GM19025 (cell line): Measurements from ENCODE around the gene CELSR1.

ENCODE experiments used
- ATAC-seq: cut with Tn5 transposase; IDR thresholded peaks from one replicate; pipeline ENCODE4 v1.9.1; 2021; ENCODE audit warnings: mild to moderate bottlenecking, low read depth, moderate library complexity; ENCODE audit not compliant: unreplicated experiment

Gene CELSR1

GRCh38 chr22:46557736-46558480, 20.5 kb upstream of the CELSR1 start:
- no peak for ATAC-seq

- no peak for ATAC-seq
Measured at GRCh38 chr22:46556775-46557174, 19.4 kb upstream of the CELSR1 start.

- no peak for ATAC-seq
Measured at GRCh38 chr22:46553189-46553588, 15.8 kb upstream of the CELSR1 start.

GRCh38 chr22:46551996-46552395, 14.6 kb upstream of the CELSR1 start:
- no peak for ATAC-seq

- no peak for ATAC-seq
Measured at GRCh38 chr22:46551321-46551720, 13.9 kb upstream of the CELSR1 start.

- ATAC-seq = no peak
Measured at GRCh38 chr22:46549971-46550641, 12.7 kb upstream of the CELSR1 start.

GRCh38 chr22:46549563-46549840, 12.1 kb upstream of the CELSR1 start:
- no peak for ATAC-seq

- no peak for ATAC-seq
Measured at GRCh38 chr22:46547883-46548244, 10.4 kb upstream of the CELSR1 start.

GRCh38 chr22:46547179-46547882, 9.9 kb upstream of the CELSR1 start:
- ATAC-seq = no peak

GRCh38 chr22:46546466-46547178, 9.2 kb upstream of the CELSR1 start:
- no peak for ATAC-seq

- ATAC-seq = no peak
Measured at GRCh38 chr22:46545086-46545792, 7.8 kb upstream of the CELSR1 start.

GRCh38 chr22:46542011-46542985, 4.9 kb upstream of the CELSR1 start:
- ATAC-seq = no peak

- ATAC-seq = no peak
Measured at GRCh38 chr22:46541536-46541935, 4.1 kb upstream of the CELSR1 start.

GRCh38 chr22:46540874-46541273, 3.5 kb upstream of the CELSR1 start:
- no peak for ATAC-seq

GRCh38 chr22:46539169-46539568, 1.7 kb upstream of the CELSR1 start:
- no peak for ATAC-seq

GRCh38 chr22:46538814-46539160, 1.4 kb upstream of the CELSR1 start:
- no peak for ATAC-seq

GRCh38 chr22:46537946-46538813, 760 bp upstream of the CELSR1 start:
- no peak for ATAC-seq

- ATAC-seq = no peak
Measured at GRCh38 chr22:46536537-46537224, 739 bp downstream of the CELSR1 start.
